SHP77 (cell line): Measurements from ENCODE around the gene TPP1.

Source experiments
- DNase-seq, 2 experiments: peaks; one replicate each; lab custom pipeline; 2025; lab: John Stamatoyannopoulos, UW

The TPP1 gene

DNA sequence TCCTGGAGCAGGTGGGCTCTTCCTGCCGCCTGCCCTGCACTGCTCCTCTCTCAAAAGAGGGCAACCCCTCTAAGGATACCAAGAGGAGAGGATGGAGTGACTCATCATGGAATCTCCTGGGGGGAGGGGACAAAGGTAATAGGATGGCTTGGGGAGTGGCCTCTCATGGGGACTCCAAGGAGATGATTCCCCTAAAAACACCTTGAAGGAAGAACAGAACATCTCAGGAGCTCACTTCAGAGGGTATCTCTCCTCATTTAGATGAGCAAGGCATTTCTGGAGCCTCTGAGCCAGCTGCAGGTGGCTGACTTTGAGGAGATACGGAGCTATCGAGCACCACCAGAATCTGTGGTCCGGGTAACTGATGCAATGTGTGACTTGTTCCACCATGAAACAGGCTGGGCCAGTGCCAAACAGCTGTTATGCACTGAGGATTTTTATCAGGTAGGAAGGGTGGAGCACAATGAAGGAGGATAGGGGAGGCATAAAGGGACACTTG, 56.1 kb downstream of the TPP1 start:
- no peak for DNase-seq
